Breast epithelium (tissue), 3 donors: ENCODE measurements around the gene ST6GALNAC2.

Source experiments
- CTCF ChIP-seq, 3 donors: fragments of 450-650 bp; IDR thresholded peaks; one replicate each; pipeline ENCODE4 v1.5.1; 2016 to 2017; ENCODE audit warnings: antibody characterized with exemption in 3 of 3, mild to moderate bottlenecking in 3 of 3, moderate library complexity in 3 of 3
- POLR2A ChIP-seq: fragments of 450-650 bp; IDR thresholded peaks from one replicate; pipeline ENCODE4 v1.6.1; 2016; ENCODE audit warnings: antibody characterized with exemption, mild to moderate bottlenecking, moderate library complexity
- POLR2AphosphoS5 ChIP-seq, 3 donors: sonication (generic); formaldehyde crosslinking; IDR thresholded peaks; one replicate each; pipeline ENCODE4 v1.6.1; 2017; ENCODE audit warnings: antibody characterized with exemption in 3 of 3

GRCh38 chr17:76538941-76539570 is 46.6 kb downstream of the ST6GALNAC2 start:
- TF ChIP-seq CTCF (IDR thresholded peaks at IDR 0.05) (no peak), POLR2AphosphoS5 (IDR thresholded peaks at IDR 0.05) (no peak), POLR2A (no peak)
